ENCODE results near the gene KIF3B. TPM values are rescaled to one million over a fixed set of nuclear protein-coding genes. Genes with fewer than 3 reads are reported as not detected.
"Not testable (repeated sequence)": the region's sequence is repeated elsewhere in the genome, so short reads cannot be mapped to it uniquely, and the experiment has no call there.

Gene KIF3B
- total RNA-seq, 6 experiments from 2014 or later: 29.9 to 33.7 (median 31.9) TPM

DNA sequence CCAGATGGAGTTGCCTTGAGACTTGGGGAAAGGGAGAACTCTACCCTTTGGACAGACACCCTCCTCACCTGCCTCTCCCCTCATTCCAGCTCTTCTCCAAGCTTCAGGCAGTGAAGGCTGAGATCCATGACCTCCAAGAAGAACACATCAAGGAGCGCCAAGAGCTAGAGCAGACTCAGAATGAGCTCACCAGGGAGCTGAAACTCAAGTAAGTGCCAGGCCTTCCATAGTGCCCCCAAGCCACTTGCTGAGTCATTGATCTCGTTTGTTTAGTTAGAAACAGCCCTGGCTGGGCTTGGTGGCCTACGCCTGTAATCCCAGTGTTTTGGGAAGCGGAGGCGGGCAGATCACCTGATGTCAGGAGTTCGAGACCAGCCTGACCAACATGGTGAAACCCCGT, 39.2 kb downstream of the KIF3B start:
- H3K4me3 Mint-ChIP-seq: no peak overlapping the region
- H3K4me1 Mint-ChIP-seq (ENCODE audit: low read depth): peaks cover 25% of the 10 kb centered on the region

DNA sequence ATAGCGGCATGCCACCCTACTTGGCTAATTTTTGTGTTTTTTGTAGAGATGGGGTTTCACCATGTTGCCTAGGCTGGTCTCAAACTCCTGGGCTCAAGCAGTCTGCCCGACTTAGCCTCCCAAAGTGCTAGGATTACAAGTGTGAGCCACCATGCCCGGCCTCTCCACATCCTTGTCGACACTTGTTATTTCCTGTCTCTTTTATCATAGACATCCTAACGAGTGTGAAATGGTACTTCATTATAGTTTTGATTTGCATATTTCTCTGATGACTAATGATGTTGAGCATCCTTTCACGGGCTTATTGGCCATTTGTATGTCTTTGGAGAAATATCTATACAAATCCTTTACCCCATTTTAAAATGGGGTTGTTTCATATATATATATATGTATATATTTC, 41.6 kb downstream of the KIF3B start:
- H3K4me1 Mint-ChIP-seq (ENCODE audit: low read depth): peaks cover 25% of the 10 kb centered on the region
- peaks cover 8% of the 10 kb centered on the region for H3K27me3 Mint-ChIP-seq (ENCODE audit: insufficient read depth)
- no peak overlapping the region for H3K4me3 Mint-ChIP-seq
- TF ChIP-seq, protein P1, sequence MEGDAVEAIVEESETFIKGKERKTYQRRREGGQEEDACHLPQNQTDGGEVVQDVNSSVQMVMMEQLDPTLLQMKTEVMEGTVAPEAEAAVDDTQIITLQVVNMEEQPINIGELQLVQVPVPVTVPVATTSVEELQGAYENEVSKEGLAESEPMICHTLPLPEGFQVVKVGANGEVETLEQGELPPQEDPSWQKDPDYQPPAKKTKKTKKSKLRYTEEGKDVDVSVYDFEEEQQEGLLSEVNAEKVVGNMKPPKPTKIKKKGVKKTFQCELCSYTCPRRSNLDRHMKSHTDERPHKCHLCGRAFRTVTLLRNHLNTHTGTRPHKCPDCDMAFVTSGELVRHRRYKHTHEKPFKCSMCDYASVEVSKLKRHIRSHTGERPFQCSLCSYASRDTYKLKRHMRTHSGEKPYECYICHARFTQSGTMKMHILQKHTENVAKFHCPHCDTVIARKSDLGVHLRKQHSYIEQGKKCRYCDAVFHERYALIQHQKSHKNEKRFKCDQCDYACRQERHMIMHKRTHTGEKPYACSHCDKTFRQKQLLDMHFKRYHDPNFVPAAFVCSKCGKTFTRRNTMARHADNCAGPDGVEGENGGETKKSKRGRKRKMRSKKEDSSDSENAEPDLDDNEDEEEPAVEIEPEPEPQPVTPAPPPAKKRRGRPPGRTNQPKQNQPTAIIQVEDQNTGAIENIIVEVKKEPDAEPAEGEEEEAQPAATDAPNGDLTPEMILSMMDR (IDR thresholded peaks at IDR 0.05): no peak
- no peak for DNase-seq
- peaks cover 38% of the 10 kb centered on the region for H3K36me3 Mint-ChIP-seq (ENCODE audit: low read depth)
- H3K9me3 Mint-ChIP-seq: no peaks in the 10 kb centered on the region
- H3K27ac Mint-ChIP-seq: peak overlapping the region; percentile 36; the same call in 1 of the 2 replicates

More for the DNA sequence above, 39.2 kb downstream of the KIF3B start:
- peaks cover 8% of the 10 kb centered on the region for H3K27me3 Mint-ChIP-seq (ENCODE audit: insufficient read depth)
- H3K9me3 Mint-ChIP-seq: no peaks in the 10 kb centered on the region
- H3K36me3 Mint-ChIP-seq (ENCODE audit: low read depth): peaks cover 47% of the 10 kb centered on the region
- TF ChIP-seq, protein P1 (IDR thresholded peaks at IDR 0.05): no peak
- peak overlapping the region; percentile 52; the same call in 1 of the 2 replicates for H3K27ac Mint-ChIP-seq
- DNase-seq: peak; percentile 25

DNA sequence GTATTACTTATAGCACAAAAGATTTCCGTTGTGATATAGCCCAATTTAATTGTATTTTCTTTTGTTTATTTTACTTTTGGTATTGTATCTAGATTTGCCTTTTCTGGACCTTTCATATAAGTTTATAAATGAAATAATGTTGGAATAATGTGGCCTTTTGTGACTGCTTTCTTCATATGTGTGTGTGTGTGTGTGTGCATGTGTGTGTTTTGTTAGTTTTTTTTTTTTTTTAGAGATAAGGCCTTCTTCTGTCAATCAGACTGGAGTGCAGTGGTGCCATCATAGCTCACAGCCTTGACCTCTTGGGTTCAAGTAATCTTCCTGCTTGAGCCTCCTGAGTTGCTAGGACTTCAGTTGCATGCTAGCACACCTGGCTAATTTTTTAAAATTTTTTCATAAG, 42.9 kb downstream of the KIF3B start:
- no peak for DNase-seq
- H3K36me3 Mint-ChIP-seq (ENCODE audit: low read depth): peaks cover 35% of the 10 kb centered on the region
- H3K4me3 Mint-ChIP-seq: no peak overlapping the region
- no peak overlapping the region for H3K27ac Mint-ChIP-seq
- TF ChIP-seq, protein P1 (IDR thresholded peaks at IDR 0.05): no peak
- H3K4me1 Mint-ChIP-seq (ENCODE audit: low read depth): peaks cover 25% of the 10 kb centered on the region
- H3K27me3 Mint-ChIP-seq (ENCODE audit: insufficient read depth): peaks cover 5% of the 10 kb centered on the region
- H3K9me3 Mint-ChIP-seq: no peaks in the 10 kb centered on the region

GRCh38 chr20:32321390-32321789, 43.9 kb downstream of the KIF3B start:
- no peak for DNase-seq
- Mint-ChIP-seq H3K4me3 (no peak overlapping the region), H3K27ac (no peak overlapping the region), H3K36me3 (ENCODE audit: low read depth) (peaks cover 26% of the 10 kb centered on the region), H3K27me3 (ENCODE audit: insufficient read depth) (peaks cover 5% of the 10 kb centered on the region), H3K4me1 (ENCODE audit: low read depth) (peaks cover 28% of the 10 kb centered on the region), H3K9me3 (no peaks in the 10 kb centered on the region)
- TF ChIP-seq, protein P1 (IDR thresholded peaks at IDR 0.05): no peak

DNA sequence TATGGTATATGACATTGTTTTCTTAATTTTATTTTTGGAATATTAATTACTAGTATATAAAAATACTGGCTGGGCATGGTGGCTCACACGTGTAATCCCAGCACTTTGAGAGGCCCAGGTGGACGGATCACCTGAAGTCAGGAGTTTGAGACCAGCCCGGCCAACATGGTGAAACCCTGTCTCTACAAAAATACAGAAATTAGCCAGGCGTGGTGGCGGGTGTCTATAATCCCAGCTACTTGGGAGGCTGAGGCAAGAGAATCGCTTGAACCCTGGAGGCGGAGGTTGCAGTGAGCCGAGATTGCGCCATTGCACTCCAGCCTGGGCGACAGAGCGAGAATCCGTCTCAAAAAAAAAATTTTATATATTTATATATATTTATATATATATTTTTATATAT, 44.8 kb downstream of the KIF3B start:
- not testable (repeated sequence) for H3K27ac Mint-ChIP-seq; H3K27me3 Mint-ChIP-seq (ENCODE audit: insufficient read depth); DNase-seq; H3K9me3 Mint-ChIP-seq; H3K4me3 Mint-ChIP-seq
- H3K4me1 Mint-ChIP-seq (ENCODE audit: low read depth): peaks cover 28% of the 10 kb centered on the region
- H3K36me3 Mint-ChIP-seq (ENCODE audit: low read depth): peaks cover 17% of the 10 kb centered on the region

- H3K4me3 Mint-ChIP-seq; H3K27me3 Mint-ChIP-seq (ENCODE audit: insufficient read depth); H3K9me3 Mint-ChIP-seq; DNase-seq; H3K27ac Mint-ChIP-seq: not testable (repeated sequence)
- Mint-ChIP-seq H3K36me3 (ENCODE audit: low read depth) (peaks cover 14% of the 10 kb centered on the region), H3K4me1 (ENCODE audit: low read depth) (peaks cover 25% of the 10 kb centered on the region)
Observed at GRCh38 chr20:32323761-32324160, 46.3 kb downstream of the KIF3B start.
